GM12801 (cell line): ENCODE measurements around the gene RBPJL.

Experiments used
- TF ChIP-seq, protein P1 (sequence below): IDR thresholded peaks from one replicate; pipeline ENCODE4 v1.5.1; 2011; ENCODE audit warnings: control low read depth; ENCODE audit not compliant: insufficient read length; ENCODE audit errors: extremely low read depth

Gene RBPJL

DNA sequence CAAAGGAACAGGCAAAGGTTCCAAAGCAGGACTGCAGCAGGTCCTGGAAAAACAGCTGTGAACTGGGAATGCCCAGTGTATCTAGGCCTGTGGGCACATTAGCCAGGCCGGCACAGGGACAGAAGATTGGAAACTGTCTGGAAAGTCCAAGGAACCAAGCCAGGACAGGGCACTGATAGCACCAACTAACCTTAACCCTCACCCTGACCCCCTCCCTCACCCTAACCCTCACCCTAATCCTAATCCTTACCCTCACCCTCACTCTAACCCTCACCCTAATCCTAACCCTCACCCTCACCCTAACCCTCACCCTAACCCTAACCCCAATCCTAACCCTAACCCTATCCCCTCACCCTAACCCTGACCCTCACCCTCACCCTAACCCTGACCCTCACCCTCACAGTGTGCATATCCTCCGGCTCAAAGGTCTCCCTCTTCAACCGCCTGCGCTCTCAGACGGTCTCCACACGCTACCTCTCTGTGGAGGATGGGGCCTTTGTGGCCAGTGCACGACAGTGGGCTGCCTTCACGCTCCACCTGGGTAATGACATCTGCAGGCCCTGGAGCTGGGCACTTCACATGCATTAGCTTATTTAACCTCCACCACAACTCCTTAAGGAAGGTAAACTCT is 6.5 kb downstream of the RBPJL start:
- TF ChIP-seq, protein P1, sequence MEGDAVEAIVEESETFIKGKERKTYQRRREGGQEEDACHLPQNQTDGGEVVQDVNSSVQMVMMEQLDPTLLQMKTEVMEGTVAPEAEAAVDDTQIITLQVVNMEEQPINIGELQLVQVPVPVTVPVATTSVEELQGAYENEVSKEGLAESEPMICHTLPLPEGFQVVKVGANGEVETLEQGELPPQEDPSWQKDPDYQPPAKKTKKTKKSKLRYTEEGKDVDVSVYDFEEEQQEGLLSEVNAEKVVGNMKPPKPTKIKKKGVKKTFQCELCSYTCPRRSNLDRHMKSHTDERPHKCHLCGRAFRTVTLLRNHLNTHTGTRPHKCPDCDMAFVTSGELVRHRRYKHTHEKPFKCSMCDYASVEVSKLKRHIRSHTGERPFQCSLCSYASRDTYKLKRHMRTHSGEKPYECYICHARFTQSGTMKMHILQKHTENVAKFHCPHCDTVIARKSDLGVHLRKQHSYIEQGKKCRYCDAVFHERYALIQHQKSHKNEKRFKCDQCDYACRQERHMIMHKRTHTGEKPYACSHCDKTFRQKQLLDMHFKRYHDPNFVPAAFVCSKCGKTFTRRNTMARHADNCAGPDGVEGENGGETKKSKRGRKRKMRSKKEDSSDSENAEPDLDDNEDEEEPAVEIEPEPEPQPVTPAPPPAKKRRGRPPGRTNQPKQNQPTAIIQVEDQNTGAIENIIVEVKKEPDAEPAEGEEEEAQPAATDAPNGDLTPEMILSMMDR: no peak

DNA sequence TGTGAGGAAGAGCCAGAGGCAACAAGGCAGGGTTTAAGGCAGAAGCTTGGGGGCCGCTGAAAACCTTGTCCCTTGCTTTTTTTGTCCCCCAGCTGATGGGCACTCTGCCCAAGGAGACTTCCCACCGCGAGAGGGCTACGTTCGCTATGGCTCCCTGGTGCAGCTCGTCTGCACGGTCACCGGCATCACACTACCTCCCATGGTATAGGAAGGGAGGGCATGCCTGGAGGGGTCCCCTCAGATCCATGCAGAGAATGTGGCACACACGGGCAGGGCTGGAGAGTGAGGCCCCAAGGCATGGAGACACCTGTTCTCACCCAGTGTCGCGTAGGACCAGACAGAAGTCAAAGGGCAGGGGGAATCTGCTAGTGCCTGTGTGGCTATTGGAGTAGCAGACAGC is 7.3 kb downstream of the RBPJL start:
- TF ChIP-seq, protein P1: no peak

DNA sequence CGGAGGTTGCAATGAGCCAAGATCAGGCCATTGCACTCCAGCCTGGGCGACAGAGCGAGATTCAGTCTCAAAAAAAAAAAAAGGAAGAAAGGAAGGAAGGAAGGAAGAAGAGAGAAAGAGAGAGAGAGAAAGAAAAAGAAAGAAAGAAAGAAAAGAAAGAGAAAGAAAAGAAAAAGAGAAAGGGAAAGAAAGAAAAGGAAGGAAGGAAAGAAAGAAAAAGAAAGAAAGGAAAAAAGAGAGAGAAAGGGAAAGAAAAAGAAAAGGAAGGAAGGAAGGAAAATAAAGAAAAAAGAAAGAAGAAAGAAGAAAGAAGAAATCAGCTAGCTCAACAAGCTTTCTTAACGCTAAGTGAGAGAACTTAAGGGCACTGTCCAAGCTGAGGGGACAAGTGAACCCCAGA is 9.0 kb downstream of the RBPJL start:
- TF ChIP-seq, protein P1: no peak

DNA sequence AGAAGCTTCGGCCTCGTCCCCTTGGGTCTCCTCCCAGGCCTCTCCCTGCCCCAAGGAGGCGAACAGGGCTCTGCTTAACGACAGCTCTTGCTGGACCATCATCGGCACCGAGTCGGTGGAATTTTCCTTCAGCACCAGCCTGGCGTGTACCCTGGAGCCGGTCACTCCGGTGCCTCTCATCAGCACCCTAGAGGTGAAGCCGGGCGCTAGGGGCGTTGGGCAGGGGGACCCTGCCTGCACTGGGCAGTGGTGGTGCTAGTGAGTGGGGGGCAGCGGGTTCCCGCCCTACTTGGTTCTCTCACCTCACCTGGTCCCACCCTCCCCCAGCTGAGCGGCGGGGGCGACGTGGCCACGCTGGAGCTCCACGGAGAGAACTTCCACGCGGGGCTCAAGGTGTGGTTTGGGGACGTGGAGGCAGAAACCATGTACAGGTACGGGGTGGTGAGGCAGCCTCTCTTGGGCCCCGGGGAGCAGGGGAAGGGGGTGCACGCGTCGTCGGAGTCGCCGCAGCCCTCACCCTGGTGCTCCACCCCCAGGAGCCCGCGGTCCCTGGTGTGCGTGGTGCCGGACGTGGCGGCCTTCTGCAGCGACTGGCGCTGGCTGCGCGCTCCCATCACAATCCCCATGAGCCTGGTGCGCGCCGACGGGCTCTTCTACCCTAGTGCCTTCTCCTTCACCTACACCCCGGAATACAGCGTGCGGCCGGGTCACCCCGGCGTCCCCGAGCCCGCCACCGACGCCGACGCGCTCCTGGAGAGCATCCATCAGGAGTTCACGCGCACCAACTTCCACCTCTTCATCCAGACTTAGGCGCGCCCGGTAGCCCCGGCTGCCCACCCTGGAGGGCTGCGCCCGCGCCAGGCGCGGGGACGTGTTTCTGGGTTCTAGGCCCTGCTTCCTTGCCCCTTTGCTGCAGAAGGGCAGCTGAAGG is 9.8 kb downstream of the RBPJL start:
- TF ChIP-seq, protein P1: no peak

DNA sequence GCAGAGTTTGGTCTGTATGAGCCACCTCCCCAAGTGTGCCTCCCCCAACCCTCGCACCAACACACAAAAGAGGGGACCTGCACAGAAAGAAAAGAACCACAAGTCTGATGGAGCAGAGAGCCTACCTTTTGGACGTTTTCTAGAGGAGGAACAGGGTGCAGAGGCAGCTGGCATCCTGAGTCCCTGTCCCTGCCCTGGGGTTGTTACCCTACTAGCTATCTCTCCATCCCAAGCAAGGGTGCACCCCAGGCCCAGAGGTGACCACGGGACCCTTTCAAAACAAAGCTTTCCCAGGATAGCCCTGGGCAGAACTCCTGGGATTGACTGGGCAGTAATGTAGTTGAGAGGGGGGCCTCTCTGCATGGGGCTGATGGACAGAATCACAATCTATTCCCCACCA is 11.2 kb downstream of the RBPJL start:
- TF ChIP-seq, protein P1: no peak

DNA sequence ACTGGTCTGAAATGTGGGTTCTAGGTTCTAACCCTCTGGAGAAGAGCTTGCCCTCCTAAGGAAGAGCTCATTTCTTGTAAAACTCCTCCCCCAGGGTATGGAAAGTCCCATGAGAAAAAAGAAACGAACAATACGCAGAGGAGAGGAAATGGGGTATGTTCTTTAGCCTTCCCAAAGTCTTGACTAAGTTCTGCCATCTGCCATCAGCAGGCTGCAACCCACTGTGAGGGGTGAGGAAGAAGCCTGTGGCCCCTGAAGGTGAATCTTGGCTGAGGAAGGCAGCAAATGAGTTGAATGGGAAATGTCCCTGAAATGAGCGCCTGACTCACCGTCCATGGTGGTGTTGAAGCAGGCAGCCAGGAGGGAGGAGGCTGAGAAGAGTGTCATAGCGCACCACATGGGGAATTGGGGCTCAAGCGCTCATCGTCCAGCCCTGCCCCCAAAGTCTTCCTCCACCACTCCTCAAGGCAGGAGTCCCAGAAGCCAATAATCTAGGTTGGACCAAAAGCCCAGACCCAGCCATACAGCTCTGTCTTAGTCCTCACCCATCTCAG is 11.8 kb downstream of the RBPJL start:
- TF ChIP-seq, protein P1: no peak

DNA sequence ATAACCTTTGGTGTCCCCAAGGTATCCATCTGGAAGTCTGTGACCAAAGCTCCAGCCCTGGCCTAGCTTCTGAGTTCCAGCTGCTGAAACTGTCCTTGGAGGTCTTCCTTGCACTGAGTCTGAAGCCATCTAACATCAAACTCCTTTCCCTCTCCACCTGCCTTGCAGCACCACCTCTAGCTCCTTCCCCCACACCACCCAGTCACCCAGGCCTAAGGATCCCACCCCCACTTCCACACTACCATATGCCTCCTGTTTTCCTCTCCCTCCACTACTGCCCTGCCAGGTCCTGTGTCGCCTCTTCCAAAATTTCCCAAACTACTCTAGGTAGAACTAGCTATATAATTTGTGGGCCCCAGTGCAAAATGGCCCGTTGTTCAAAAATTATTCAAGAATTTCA is 12.3 kb downstream of the RBPJL start:
- TF ChIP-seq, protein P1: no peak
